GM12865 (cell line): Measurements from ENCODE around the gene PRUNE2.

ENCODE experiments used
- DNase-seq: peaks from one replicate; pipeline ENCODE4 v3.0.0; 2010; ENCODE audit warnings: low read depth
- H3K4me3 ChIP-seq: 2 replicates; pipeline ENCODE4 v1.5.1; 2011; ENCODE audit warnings: mild to moderate bottlenecking, low read depth, low read length, control low read depth
- CTCF ChIP-seq: IDR thresholded peaks from 2 replicates; pipeline ENCODE4 v1.5.1; 2011; ENCODE audit warnings: low read length, control low read depth, low read depth, inconsistent platforms; ENCODE audit not compliant: insufficient read depth; ENCODE audit errors: missing control alignments

The PRUNE2 gene

DNA sequence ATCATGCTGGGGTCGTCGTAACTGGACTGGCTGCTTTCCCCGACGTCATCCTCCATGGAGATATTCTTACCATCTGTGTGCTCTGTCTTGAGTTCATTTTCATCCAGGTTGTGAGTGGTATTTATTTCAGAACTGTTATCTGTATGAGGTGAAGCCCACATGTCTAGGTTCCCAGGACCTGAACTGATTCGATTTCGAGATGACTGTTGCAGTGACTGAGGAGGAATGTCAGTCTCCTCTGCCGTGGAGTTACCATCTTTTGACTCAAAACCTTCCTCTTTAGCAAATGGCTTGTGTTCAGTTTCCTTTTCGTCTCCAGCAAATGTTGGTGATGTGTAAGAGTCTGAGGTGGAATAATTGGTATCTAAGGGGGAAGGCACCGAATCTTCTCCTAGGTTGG is 196.9 kb downstream of the PRUNE2 start:
- peak; percentile 51 for DNase-seq
- TF ChIP-seq CTCF = no peak
- H3K4me3 ChIP-seq = no peak overlapping the region

- no peak overlapping the region for H3K4me3 ChIP-seq
- peak; percentile 15 for DNase-seq
- no peak for TF ChIP-seq CTCF
Measured at GRCh38 chr9:76707510-76707909, 198.4 kb downstream of the PRUNE2 start.

DNA sequence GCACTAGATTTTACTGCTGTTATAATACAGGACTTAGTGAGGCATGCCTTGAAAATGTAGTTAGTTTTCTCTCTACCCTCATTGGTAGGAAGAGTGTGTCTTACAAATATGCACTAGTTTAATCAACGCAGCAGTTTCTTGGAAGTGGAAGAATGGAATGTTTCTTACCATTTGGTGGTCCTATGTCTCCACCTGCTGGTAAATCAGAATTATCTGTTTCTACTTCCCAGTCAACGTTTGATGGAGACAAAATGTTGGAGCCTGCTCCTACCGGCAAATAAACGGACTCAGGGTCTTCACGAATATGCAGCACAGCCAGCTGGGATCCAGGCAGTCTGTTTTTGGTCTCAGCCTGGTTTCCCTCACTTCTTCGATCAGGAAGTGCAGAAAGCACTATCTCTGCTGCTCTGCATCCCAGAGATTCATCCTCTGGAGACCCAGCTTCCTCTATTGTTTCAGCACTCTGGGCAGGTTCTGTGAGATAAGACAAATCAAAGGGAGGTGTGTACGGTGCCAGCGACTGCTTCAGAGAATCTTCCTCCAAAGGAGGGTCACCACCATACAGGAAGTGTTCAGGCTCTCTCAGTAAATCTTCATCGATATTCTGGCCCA is 201.2 kb downstream of the PRUNE2 start:
- DNase-seq = peak; percentile 70
- H3K4me3 ChIP-seq = no peak overlapping the region

GRCh38 chr9:76703270-76703669 is 202.6 kb downstream of the PRUNE2 start:
- no peak for TF ChIP-seq CTCF
- DNase-seq = no peak
- no peak overlapping the region for H3K4me3 ChIP-seq

More for the DNA sequence above, 201.2 kb downstream of the PRUNE2 start:
- TF ChIP-seq CTCF = peak; percentile 59

- DNase-seq = no peak
- TF ChIP-seq CTCF = no peak
- H3K4me3 ChIP-seq = no peak overlapping the region
Measured at GRCh38 chr9:76701441-76702039, 204.4 kb downstream of the PRUNE2 start.

DNA sequence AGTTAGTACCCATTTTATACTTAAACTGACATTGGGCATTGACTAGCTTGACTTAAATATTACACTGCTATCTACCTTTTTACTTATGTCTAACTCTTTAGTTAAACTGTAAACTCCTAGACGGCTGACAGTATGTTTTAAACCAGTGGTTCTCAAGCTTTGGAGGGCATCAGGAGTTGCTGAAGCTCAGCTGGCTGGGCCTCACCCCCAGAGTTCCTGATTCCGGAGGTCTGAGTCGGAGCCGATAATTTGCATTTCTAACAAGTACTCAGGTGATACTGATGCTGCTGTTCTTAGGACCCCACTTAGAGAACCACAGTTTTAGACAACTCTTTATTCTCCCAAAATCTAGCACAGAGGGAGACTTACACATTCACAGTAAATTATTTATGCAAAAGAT is 205.0 kb downstream of the PRUNE2 start:
- no peak for DNase-seq
- H3K4me3 ChIP-seq = no peak overlapping the region
- no peak for TF ChIP-seq CTCF

DNA sequence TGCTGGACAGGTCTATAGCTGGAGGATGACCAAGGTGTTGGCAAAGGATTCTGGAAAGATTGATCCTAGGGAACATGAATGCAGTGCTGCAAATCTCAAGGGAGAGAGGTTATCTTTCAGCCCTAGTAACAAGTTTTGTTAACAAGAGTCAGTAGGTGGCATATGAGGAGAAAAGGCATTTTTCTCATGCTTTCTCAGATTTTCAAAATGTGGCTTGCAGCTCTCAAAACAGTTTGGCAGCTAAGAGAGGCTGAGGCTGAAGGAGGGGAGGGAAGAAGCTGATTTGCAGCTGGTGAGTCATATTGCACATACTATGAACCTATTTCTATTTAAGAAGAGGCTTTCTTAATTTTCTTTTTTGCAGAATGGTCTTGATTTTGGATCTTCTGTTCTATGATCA is 205.9 kb downstream of the PRUNE2 start:
- TF ChIP-seq CTCF = no peak
- DNase-seq = no peak
- no peak overlapping the region for H3K4me3 ChIP-seq
